GM10248 (cell line): ENCODE measurements around the gene MYF5.

ENCODE experiments used
- CTCF ChIA-PET: fragments of 300-600 bp; sonication (Branson Sonifier 250); formaldehyde crosslinking; extraction: SDS; loops from one replicate; lab custom pipeline; 2021; ENCODE audit warnings: antibody characterized with exemption; lab: Yijun Ruan, JAX
- POLR2A ChIA-PET: fragments of 350-650 bp; sonication (Branson Sonifier 250); formaldehyde crosslinking; extraction: SDS; loops from one replicate; lab custom pipeline; 2020; ENCODE audit warnings: antibody characterized with exemption; lab: Yijun Ruan, JAX
- DNase-seq: peaks from one replicate; pipeline ENCODE4 v3.0.0; 2012; ENCODE audit errors: extremely low spot score
- TF ChIP-seq, protein P1 (sequence below): IDR thresholded peaks from 2 replicates; pipeline ENCODE4 v1.5.1; 2012; ENCODE audit warnings: mild to moderate bottlenecking, low read depth; ENCODE audit errors: extremely low read depth, missing control alignments, control extremely low read depth

MYF5 gene

DNA sequence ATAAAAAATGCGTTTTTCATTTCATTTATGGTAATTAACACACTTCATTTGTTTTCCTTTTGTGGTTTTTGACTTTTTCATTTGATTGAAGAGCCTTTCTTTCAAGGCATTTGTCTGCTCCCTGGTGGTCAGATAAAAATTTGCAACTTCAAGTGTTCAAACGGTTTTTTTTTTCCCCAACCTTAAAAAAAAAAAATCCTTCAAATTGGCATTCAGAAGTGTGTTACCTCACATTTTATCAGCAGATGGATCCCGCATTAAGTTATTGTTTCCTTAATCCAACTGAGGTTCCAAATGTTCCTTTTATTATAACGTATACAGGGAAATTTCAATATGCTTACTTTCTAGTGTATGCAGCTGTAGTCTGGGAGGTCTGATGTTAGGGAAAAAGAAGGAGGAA, 47.2 kb downstream of the MYF5 start:
- POLR2A ChIA-PET = no interaction called here
- CTCF ChIA-PET = interaction anchor here (1.5 to 2.6 kb wide), 5 partner anchors 9 to 290 kb away, joined by 4 to 7 read pairs (median 5); no protein-coding TSS in a partner anchor
- TF ChIP-seq, protein P1, sequence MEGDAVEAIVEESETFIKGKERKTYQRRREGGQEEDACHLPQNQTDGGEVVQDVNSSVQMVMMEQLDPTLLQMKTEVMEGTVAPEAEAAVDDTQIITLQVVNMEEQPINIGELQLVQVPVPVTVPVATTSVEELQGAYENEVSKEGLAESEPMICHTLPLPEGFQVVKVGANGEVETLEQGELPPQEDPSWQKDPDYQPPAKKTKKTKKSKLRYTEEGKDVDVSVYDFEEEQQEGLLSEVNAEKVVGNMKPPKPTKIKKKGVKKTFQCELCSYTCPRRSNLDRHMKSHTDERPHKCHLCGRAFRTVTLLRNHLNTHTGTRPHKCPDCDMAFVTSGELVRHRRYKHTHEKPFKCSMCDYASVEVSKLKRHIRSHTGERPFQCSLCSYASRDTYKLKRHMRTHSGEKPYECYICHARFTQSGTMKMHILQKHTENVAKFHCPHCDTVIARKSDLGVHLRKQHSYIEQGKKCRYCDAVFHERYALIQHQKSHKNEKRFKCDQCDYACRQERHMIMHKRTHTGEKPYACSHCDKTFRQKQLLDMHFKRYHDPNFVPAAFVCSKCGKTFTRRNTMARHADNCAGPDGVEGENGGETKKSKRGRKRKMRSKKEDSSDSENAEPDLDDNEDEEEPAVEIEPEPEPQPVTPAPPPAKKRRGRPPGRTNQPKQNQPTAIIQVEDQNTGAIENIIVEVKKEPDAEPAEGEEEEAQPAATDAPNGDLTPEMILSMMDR = peak; percentile 51
- peak; percentile 10 for DNase-seq

DNA sequence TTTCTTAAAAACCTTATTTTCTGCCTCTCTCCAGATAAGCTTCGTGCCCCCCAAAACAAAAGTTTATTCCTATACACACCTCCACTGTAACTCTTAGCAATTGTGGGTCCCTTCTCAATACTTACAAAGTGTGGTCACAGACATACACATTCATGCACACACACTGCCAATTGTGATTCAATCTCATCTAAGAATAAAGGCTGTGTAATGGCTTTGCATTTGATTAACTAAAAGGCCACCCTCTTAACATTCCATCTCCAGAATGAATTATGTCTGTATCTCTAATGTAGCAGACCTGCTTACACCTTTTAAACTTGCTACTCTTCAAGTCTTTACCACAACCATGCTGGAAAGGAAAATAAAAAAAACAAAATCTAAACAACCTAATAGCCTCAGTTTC, 49.5 kb downstream of the MYF5 start:
- DNase-seq = no peak
- CTCF ChIA-PET = no interaction called here

DNA sequence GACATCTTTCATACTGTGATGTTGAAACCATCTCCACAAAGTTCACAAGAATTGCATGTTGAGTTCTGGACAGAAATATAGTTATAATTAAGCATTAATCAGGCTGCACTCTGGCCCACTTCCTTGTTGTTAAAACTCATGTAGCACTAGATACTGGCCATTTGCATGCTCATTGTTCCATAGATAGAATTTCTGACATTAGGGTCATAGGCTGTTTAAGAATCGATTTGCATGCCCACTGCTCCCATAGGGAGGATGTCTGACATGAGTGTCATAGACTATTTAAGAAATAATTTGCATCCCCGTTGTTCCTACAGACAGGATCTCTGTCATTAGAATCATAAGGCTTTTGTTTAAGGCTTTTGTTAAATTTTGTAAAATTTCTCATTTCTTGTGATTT, 50.2 kb downstream of the MYF5 start:
- POLR2A ChIA-PET = no interaction called here
- TF ChIP-seq, protein P1 = no peak
- no peak for DNase-seq
- CTCF ChIA-PET = no interaction called here

More for the DNA sequence above, 49.5 kb downstream of the MYF5 start:
- POLR2A ChIA-PET = no interaction called here
- TF ChIP-seq, protein P1 = no peak
